GM21515 (cell line): ENCODE measurements around the gene DMGDH.
"Not testable (repeated sequence)": the region's sequence is repeated elsewhere in the genome, so short reads cannot be mapped to it uniquely, and the experiment has no call there.

Source experiments
- ATAC-seq: cut with Tn5 transposase; IDR thresholded peaks from one replicate; pipeline ENCODE4 v1.9.1; 2021; ENCODE audit not compliant: unreplicated experiment

Gene DMGDH

GRCh38 chr5:79020861-79021561 lies 48.5 kb downstream of the DMGDH start:
- ATAC-seq = no peak

DNA sequence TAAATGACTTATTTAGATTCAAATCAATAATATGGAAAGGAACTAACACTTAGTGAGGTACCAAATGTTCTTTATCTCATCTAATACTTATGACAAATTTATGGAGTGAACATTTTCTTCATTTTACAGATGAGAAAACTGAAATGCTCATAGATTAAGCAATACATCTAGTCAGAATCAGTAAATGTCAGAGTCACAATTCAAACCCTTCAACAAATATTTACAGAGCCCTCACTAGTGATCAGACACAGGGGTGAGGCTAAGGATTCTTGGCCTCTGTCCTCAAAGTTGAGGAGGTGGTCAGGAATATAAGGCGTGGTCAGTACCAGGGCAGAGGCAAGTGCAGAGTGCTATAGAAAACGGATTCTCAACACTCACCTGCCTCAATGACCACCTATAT lies 54.8 kb downstream of the DMGDH start:
- ATAC-seq = no peak

GRCh38 chr5:79011869-79012268 lies 57.6 kb downstream of the DMGDH start:
- no peak for ATAC-seq

DNA sequence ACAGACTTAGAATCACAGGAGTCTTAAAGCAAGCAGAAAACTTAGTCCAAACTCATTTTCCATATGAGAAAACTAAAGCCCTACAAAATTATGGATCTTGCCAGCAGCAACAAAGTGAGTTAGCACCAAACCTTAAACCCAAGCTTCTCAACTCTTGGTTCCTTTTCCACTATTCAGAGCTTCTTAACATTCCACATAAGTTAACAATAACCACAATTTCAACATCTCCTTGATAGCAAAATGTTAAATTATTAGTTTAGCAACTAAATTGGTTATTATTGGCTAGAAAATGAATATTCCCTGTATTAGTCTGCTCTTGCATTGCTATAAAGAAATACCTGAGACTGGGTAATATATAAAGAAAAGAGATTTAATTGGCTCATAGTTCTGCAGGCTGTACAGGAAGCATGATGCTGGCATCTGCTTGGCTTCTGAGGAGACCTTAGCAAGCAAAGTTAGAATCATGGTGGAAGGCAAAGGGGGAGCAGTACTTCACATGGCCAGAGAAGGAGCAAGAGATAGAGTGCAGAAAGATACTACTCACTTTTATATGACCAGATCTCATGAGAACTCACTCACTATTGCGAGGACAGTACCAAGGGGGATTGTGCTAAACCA lies 58.1 kb downstream of the DMGDH start:
- ATAC-seq = no peak

- no peak for ATAC-seq
Observed at GRCh38 chr5:79008362-79008761, 61.1 kb downstream of the DMGDH start.

DNA sequence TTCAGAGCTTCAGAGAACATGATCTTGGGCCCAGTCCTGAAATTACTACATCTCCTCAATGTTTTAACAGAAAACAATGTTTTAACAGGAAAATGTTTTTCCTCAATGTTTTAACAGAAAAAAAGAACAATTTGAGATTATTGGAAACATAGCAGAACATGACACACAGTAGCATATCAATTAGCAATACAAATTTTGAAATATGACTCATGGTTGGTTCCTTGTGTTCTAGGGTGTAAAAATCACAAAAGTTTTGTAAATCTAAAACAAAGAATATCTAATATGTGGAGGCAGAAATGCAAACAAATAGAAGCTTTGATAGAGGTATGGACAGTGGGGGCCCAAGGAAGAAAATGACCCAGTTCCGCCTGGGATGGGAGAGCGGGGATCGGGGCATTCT lies 61.6 kb downstream of the DMGDH start:
- ATAC-seq = no peak

DNA sequence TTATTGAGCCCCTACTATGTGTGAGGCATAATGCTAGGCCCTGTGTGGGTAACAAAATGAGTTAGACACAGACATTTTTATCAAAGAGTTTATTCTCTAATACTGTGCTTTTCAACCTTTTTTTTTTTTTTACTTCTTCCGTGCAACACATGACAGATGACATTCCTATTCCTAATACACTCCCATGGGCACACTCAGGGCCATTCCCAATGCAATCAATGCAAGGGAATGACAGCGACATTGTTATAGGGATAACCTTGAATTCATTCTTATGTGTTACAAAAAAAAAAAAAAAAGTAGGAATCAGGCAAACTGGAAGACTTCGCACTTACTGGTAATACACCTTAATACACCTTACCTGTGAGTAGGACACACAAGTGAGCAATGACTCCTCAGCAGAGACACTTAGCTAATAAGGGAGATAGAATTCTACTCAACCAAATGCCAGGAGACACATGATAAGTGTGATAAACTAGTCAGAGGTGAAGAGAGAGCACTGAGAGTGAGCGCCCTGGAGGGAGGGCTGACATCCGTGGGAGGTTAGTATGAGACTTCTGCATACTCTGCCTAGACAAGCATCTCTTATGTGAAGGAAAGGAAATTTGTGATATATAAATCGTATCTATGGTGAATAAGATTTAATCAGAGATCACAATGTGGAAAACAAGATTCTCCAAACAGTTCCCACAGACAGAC lies 63.4 kb downstream of the DMGDH start:
- ATAC-seq = no peak

DNA sequence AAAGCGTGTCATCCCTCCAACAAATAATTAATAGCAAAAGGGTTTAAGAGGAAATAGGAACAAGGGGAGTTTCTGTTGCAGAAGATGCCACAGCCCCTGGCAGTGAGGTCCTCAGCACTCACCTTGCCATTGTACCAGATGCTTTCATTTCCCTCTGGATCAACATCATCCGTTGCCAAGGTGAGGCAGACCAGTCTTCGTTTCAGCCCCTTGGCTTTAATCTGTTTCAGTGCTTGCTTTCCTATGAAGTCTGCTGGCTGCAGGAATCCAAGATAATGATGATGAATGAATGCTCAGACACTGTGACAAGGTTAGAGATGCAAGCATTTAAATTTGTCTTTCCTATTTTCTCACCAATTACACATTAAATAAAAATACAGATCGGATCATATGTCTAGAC lies 64.3 kb downstream of the DMGDH start:
- no peak for ATAC-seq

DNA sequence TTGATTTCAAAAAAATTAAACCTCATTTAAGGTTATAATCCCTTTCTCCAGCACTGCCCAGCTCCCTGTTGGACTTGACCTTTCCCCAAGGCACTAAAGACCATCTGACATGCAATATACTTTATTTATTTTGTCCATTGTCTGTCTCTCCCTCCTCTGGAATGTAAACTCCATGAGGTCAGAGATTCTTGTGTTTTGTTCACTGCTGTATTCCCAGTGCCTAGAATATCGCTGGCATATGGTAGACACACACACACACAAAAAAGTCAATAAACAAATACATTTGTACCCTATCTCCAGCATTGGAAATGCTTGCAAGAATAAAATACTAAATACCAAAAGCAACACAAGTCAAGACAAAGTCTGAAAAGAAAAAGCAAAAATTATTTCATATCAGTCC lies 67.1 kb downstream of the DMGDH start:
- no peak for ATAC-seq

GRCh38 chr5:79001471-79001870 lies 68.0 kb downstream of the DMGDH start:
- no peak for ATAC-seq

DNA sequence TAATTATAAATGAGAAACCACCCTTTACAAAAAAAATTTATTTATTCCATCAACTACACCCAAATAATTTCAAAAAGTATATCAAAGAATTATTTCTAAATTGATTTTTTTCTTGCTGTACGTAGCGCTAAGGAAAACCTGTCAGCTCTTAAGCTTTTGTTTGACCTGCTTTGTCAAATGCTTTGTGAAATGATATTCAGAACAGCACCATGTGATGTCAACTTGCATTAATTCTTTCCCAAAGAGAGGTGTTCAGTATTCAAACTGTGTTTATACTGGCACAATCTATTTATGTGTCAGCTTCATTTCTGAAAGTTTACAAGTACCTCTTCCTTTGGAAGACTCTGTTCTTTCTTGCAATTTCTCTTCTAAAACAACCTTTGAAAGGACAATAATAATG lies 72.4 kb downstream of the DMGDH start:
- ATAC-seq = no peak

GRCh38 chr5:78995521-78996007 lies 73.9 kb downstream of the DMGDH start:
- ATAC-seq = no peak

DNA sequence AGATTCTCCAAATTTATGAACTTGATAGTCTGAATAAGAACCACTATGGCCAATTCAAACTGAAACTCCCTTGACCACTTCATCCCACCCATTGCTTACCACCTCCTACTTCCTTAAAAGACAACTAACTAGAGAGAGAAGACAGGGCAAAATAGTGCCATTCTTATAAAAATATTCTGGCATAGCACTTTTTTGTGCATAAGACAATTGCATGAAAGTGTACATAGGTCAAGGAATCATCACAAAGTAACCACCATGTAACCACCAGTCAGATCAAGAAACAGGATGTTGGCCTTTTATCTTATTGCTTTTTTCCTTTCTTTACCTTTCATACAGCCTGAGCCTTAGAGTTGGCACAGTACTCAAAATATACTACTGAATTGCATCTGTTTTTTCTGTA lies 76.3 kb downstream of the DMGDH start:
- no peak for ATAC-seq

- ATAC-seq = no peak
Observed at GRCh38 chr5:78992146-78992545, 77.3 kb downstream of the DMGDH start.

DNA sequence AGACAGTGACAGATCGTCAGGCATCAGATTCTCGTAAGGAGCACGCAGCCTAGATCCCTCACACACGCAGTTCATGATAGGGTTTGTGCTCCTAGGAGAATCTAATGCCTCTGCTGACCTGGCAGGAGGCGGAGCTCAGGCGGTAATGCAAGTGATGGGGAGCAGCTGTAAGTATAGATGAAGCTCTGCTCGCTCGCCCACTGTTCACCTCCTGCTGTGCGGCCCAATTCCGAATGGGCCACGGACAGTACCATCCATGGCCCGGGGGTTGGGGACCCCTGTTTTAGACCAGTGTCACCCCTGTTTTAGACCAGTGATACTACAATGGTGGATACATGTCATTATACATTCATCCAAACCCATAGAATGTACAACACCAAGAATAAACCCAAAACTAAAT lies 80.4 kb downstream of the DMGDH start:
- no peak for ATAC-seq

DNA sequence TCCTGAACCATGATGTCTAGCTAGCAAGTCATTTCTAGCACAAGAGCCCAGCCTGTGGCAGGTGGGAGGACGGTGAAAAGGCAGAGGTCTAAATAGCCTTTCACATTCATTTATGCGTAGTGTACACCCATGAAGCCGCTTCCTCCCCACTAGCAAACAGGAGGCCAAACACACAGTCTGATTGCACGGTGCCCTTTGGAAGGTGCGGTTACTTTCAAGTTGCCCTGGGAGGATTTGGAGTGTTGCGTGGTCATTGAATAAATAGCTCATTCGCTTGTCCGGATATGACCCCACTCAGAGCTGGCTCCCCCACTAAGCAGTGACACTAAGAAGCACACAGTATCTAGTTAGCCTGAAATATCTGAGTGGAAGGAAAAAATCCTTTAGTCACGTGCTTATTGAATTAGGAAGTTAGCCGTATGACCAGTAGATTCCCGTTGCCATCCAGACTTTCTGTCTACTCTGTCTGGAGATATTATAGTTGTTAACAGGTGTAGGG lies 83.7 kb downstream of the DMGDH start:
- peak; percentile 43 for ATAC-seq

GRCh38 chr5:78985116-78985724 lies 84.3 kb downstream of the DMGDH start, which contains the start of gene ARSB:
ARSB (minus strand) TSS chr5:78985310; CDS start chr5:78985248, 62 bp downstream.
- ATAC-seq = peak; percentile 42

DNA sequence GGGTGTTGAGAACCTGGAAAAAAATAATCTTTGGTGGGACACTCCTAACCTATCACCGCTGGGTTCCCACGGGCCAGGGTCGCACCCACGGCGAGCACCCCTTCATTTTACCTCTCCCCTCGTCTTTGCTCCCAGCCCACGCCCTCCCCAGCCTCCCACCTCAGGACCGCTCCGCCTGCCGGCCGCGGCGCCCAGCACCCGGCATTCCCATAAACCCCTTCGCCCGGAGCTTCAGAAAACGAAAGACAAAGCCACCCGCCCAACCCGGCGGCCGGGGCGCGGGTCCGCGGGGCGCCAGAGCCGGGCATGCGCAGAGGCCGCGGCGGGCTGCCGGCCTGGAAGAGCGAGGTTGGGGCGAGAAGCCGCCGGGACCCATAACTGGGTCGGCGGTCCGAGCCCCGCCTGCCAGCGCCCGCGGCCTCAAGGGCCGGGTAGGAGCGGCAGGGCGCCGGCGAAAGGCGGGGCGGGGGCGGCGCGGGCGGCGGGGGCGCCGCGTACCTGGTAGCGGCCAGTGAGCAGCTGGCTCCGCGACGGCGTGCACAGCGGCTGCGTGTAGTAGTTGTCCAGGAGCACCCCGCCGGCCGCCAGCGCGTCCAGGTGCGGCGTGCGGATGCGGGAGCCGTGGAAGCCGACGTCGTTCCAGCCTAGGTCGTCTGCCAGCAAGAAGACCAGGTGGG lies 84.9 kb downstream of the DMGDH start:
- ATAC-seq = peak; percentile 60

DNA sequence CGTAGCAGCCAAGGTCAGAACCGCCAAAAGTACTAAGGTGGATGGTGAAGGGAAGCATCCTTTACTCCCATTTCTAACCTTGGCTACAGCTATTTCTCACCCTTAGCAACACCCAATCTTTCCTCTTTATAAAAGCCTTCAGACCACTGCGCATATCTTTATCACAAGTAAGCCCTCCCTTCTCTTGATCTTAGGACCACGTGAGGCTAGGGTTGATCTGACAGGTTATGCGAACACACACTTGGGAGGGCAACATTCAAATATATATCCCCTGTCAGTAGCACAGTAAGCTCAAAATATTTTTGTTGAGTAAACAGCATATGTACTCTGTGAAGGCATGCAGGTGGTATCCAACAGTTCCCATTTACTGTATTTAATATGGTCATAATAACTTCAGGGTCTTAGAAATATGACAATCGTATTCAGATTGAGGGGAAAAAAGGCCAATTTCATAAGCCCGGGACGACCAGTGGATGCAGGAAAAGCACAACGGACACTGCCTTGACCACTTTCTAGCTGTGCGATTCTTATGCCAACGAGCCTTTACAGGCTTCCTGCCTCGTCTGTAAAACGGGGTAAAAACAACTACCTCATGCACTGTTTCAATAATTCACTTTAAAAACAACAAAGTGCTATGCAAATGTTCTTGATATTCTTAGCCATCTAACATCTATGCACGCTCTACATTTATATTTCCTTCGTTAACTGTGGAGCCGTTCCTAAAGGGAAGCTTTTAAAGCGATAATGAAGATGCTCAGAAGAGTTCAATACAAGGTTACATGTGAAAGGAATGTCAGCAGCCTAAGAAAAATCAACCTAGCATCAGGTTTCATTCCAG lies 85.7 kb downstream of the DMGDH start:
- no peak for ATAC-seq

- not testable (repeated sequence) for ATAC-seq
Observed at GRCh38 chr5:78983194-78983593, 86.3 kb downstream of the DMGDH start.
